Neural progenitor cell (in vitro differentiated cells): Measurements from ENCODE around the gene KRTAP10-5. TPM values are rescaled to one million over a fixed set of nuclear protein-coding genes. Genes with fewer than 3 reads are reported as not detected.

Experiments
- DNase-seq: peaks from one replicate; pipeline ENCODE4 v3.0.0-alpha.2; 2016; ENCODE audit warnings: low spot score
- H2AFZ ChIP-seq: fragments of 200-600 bp; sonication (generic); replicated peaks from 2 replicates; pipeline ENCODE4 v1.6.1; 2016; ENCODE audit warnings: antibody characterized with exemption
- H3F3A ChIP-seq: fragments of 200-600 bp; sonication (generic); 2 replicates; pipeline ENCODE4 v1.6.1; 2016; ENCODE audit warnings: antibody characterized with exemption, low read depth
- H3K27ac ChIP-seq: fragments of 200-600 bp; sonication (generic); 2 replicates; pipeline ENCODE4 v1.5.1; 2016; ENCODE audit warnings: mild to moderate bottlenecking
- H3K27me3 ChIP-seq: fragments of 200-600 bp; sonication (generic); 2 replicates; pipeline ENCODE4 v1.6.1; 2016; ENCODE audit warnings: mild to moderate bottlenecking, moderate library complexity
- H3K36me3 ChIP-seq: fragments of 200-600 bp; sonication (generic); 2 replicates; pipeline ENCODE4 v1.5.1; 2016
- H3K4me1 ChIP-seq: fragments of 200-600 bp; sonication (generic); 2 replicates; pipeline ENCODE4 v1.6.1; 2016; ENCODE audit warnings: mixed run types
- H3K4me2 ChIP-seq: fragments of 200-600 bp; sonication (generic); 2 replicates; pipeline ENCODE4 v1.6.1; 2016
- H3K4me3 ChIP-seq: fragments of 200-600 bp; sonication (generic); 2 replicates; pipeline ENCODE4 v1.5.1; 2016
- H3K79me2 ChIP-seq: fragments of 200-600 bp; sonication (generic); 2 replicates; pipeline ENCODE4 v1.6.1; 2016; ENCODE audit warnings: low read depth
- H3K9ac ChIP-seq: fragments of 200-600 bp; sonication (generic); 2 replicates; pipeline ENCODE4 v1.6.1; 2016
- H3K9me3 ChIP-seq: fragments of 200-600 bp; sonication (generic); 2 replicates; pipeline ENCODE4 v1.5.1; 2016; ENCODE audit warnings: low read depth
- H4K20me1 ChIP-seq: fragments of 200-600 bp; sonication (generic); 2 replicates; pipeline ENCODE4 v1.6.1; 2016; ENCODE audit warnings: low read depth
- H3K27ac Mint-ChIP-seq: 3 replicates; pipeline ENCODE4 v1.8.0; 2021; ENCODE audit warnings: mixed read lengths
- H3K27me3 Mint-ChIP-seq: 2 replicates; pipeline ENCODE4 v1.8.0; 2022; ENCODE audit warnings: low read depth, mild to moderate bottlenecking, inconsistent platforms, moderate library complexity, mixed read lengths; ENCODE audit not compliant: insufficient read depth
- H3K36me3 Mint-ChIP-seq: 3 replicates; pipeline ENCODE4 v1.8.0; 2021; ENCODE audit warnings: mixed read lengths
- H3K4me1 Mint-ChIP-seq: 3 replicates; pipeline ENCODE4 v1.8.0; 2021; ENCODE audit warnings: mixed read lengths
- H3K4me3 Mint-ChIP-seq: 3 replicates; pipeline ENCODE4 v1.8.0; 2021; ENCODE audit warnings: mild to moderate bottlenecking, moderate library complexity, mixed read lengths
- H3K9me3 Mint-ChIP-seq: 3 replicates; pipeline ENCODE4 v1.8.0; 2020; ENCODE audit warnings: mixed read lengths
- EZH2 ChIP-seq: fragments of 200-600 bp; sonication (generic); IDR thresholded peaks from 2 replicates; pipeline ENCODE4 v1.6.1; 2017; ENCODE audit warnings: antibody characterized with exemption, mild to moderate bottlenecking, moderate library complexity
- EZH2phosphoT487 ChIP-seq: fragments of 200-600 bp; sonication (generic); IDR thresholded peaks from 2 replicates; pipeline ENCODE4 v1.6.1; 2017; ENCODE audit warnings: antibody characterized with exemption
- total RNA-seq: library from RNA; depleted of rRNA; stranded (reverse); fragments of >200 nt; gene quantifications from 2 replicates; pipeline ENCODE4 v1.2.3, GENCODE V29; 2015; ENCODE audit warnings: low replicate concordance
- TF ChIP-seq, protein P1 (sequence below): fragments of 200-600 bp; sonication (generic); IDR thresholded peaks from 2 replicates; pipeline ENCODE4 v1.5.1; 2017; ENCODE audit warnings: antibody characterized with exemption, mild to moderate bottlenecking

Gene KRTAP10-5
- total RNA-seq, 1 donor from 2014 or later = not detected

DNA sequence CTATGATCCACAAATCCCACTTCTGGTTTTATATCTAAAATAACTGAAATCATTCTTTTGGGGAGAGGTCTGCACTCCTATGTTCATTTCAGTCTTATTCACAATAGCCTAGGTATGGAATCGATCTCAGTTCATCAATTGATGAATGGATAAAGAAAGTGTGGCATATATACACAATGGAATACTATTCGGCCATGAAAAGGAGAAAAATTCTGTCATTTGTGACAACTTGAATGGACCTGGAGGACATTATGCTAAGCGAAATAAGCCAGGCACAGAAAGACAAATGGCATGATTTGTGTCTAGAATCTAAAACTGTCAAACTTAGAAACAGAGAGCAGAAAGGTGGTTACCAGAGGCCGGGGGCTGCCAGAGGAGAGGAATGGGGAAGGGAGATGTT is 26.1 kb upstream of the KRTAP10-5 start:
- Histone ChIP-seq H3K4me2 (no peak overlapping the region), H3K79me2 (no peaks in the 10 kb centered on the region), H3K9ac (no peak overlapping the region), H3K9me3 (peaks cover 11% of the 10 kb centered on the region), H2AFZ (no peak overlapping the region), H4K20me1 (no peaks in the 10 kb centered on the region), H3K4me3 (no peak overlapping the region), H3K27ac (no peak overlapping the region), H3K36me3 (no peaks in the 10 kb centered on the region), H3K4me1 (no peaks in the 10 kb centered on the region), H3K27me3 (no peaks in the 10 kb centered on the region), H3F3A (no peaks in the 10 kb centered on the region)
- peaks cover 26% of the 10 kb centered on the region for H3K9me3 Mint-ChIP-seq
- no peak overlapping the region for H3K4me3 Mint-ChIP-seq
- TF ChIP-seq EZH2 = no peak
- no peak for TF ChIP-seq EZH2phosphoT487
- TF ChIP-seq, protein P1, sequence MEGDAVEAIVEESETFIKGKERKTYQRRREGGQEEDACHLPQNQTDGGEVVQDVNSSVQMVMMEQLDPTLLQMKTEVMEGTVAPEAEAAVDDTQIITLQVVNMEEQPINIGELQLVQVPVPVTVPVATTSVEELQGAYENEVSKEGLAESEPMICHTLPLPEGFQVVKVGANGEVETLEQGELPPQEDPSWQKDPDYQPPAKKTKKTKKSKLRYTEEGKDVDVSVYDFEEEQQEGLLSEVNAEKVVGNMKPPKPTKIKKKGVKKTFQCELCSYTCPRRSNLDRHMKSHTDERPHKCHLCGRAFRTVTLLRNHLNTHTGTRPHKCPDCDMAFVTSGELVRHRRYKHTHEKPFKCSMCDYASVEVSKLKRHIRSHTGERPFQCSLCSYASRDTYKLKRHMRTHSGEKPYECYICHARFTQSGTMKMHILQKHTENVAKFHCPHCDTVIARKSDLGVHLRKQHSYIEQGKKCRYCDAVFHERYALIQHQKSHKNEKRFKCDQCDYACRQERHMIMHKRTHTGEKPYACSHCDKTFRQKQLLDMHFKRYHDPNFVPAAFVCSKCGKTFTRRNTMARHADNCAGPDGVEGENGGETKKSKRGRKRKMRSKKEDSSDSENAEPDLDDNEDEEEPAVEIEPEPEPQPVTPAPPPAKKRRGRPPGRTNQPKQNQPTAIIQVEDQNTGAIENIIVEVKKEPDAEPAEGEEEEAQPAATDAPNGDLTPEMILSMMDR = no peak
- no peak for DNase-seq
- peaks cover 6% of the 10 kb centered on the region for H3K27me3 Mint-ChIP-seq
- peaks cover 2% of the 10 kb centered on the region for H3K4me1 Mint-ChIP-seq
- H3K36me3 Mint-ChIP-seq = no peaks in the 10 kb centered on the region
- H3K27ac Mint-ChIP-seq = no peak overlapping the region

DNA sequence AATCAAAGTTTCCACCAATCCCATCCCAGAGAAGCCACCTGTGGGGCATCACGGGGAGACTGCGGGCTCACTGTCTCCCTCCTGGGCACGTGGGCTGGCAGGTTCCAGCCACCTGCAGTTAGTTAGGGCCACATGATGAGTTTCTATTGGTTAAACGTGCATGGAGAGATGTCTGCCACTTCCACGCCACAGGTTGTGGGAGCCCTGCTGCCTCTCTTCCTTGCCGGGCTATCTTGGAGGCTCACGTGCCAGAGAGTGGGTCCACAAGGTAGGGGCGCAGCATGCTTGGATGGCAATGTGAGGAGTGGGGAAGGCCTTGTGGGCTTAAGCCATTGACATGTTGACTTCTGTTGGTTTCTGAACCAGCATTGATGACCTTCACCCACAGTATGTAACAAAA is 23.5 kb upstream of the KRTAP10-5 start:
- H3K27me3 Mint-ChIP-seq = peaks cover 7% of the 10 kb centered on the region
- Histone ChIP-seq H3K36me3 (no peaks in the 10 kb centered on the region), H3F3A (peaks cover 6% of the 10 kb centered on the region), H3K4me3 (no peak overlapping the region), H3K27me3 (no peaks in the 10 kb centered on the region), H3K4me1 (peaks cover 10% of the 10 kb centered on the region), H2AFZ (no peak overlapping the region), H3K4me2 (no peak overlapping the region), H4K20me1 (no peaks in the 10 kb centered on the region), H3K79me2 (no peaks in the 10 kb centered on the region), H3K9ac (no peak overlapping the region), H3K27ac (no peak overlapping the region), H3K9me3 (no peaks in the 10 kb centered on the region)
- no peak for TF ChIP-seq EZH2
- no peaks in the 10 kb centered on the region for H3K36me3 Mint-ChIP-seq
- H3K9me3 Mint-ChIP-seq = peaks cover 5% of the 10 kb centered on the region
- no peak overlapping the region for H3K4me3 Mint-ChIP-seq
- no peak for DNase-seq
- no peak overlapping the region for H3K27ac Mint-ChIP-seq
- H3K4me1 Mint-ChIP-seq = peaks cover 6% of the 10 kb centered on the region

DNA sequence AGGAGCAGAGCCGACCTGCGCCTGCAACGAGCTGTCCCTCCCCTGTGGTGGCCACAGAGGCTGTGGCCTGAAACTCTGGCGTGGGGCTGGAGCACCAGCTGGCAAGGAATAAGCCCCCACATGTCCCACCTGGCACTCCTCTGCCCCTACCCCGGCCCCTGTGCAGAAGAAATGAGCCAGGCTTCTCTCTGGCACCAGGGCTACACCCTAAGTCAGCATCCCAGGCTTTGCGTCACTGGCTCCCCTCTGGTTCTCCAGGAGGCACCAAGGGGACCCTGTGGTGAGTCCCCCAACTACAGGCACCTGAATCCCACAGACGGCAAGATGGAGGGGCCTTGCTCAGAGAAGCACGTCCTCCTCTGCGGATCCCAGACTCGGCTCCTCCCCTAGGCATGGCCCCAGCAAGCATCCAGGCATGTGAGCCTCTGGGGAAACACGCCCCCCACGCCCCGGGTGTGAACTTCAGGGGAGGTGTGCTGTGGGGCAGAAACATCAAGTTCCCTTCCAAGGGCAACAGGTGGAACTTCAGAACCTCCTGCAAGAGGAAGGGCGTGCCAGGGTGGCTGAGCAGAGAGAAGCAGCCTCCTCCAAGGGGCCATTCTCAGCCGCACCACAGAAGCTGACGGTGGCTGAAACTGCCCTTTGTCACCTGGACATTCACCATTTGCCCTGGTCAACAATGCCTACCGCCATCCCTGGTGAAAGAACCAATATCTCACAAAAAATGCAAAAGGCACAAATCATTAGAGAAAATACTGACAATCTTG is 22.9 kb upstream of the KRTAP10-5 start:
- Histone ChIP-seq H3K79me2 (no peaks in the 10 kb centered on the region), H3F3A (peaks cover 12% of the 10 kb centered on the region), H3K36me3 (no peaks in the 10 kb centered on the region), H3K9me3 (peaks cover 3% of the 10 kb centered on the region), H3K27ac (no peak overlapping the region), H2AFZ (no peak overlapping the region), H3K4me3 (no peak overlapping the region), H4K20me1 (no peaks in the 10 kb centered on the region), H3K27me3 (no peaks in the 10 kb centered on the region), H3K4me2 (no peak overlapping the region), H3K4me1 (peaks cover 15% of the 10 kb centered on the region), H3K9ac (no peak overlapping the region)
- TF ChIP-seq EZH2 (no peak), EZH2phosphoT487 (no peak)
- TF ChIP-seq, protein P1 = no peak
- Mint-ChIP-seq H3K27me3 (peaks cover 7% of the 10 kb centered on the region), H3K9me3 (peaks cover 5% of the 10 kb centered on the region), H3K4me1 (peaks cover 6% of the 10 kb centered on the region), H3K4me3 (no peak overlapping the region), H3K27ac (no peak overlapping the region), H3K36me3 (no peaks in the 10 kb centered on the region)
- DNase-seq = no peak

DNA sequence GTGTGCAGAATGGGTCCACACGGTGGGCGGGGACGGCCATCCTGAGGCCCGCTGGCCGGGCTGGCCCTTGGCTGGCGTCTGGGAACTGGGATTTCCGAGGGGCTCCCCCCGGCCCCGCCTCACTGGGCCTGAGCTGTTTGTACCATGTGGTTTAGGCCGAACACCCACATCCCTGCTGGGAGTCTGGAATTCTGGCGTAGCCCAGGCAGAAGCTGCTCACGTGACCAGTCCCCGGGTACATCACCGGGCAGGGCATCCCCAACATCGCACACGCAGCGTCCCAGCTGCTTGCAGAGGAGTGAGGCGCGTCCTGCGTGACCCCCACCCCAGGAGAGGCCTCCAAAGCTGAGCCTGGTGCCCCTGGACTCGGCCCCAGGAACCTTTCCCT is 22.1 kb upstream of the KRTAP10-5 start:
- H3K36me3 ChIP-seq = no peaks in the 10 kb centered on the region
- Mint-ChIP-seq H3K4me3 (no peak overlapping the region), H3K27ac (no peak overlapping the region), H3K9me3 (peaks cover 5% of the 10 kb centered on the region), H3K27me3 (peaks cover 7% of the 10 kb centered on the region), H3K36me3 (no peaks in the 10 kb centered on the region), H3K4me1 (peaks cover 9% of the 10 kb centered on the region)
- no peak overlapping the region for H3K4me2 ChIP-seq
- peaks cover 22% of the 10 kb centered on the region for H3K4me1 ChIP-seq
- peaks cover 20% of the 10 kb centered on the region for H3F3A ChIP-seq
- H4K20me1 ChIP-seq = no peaks in the 10 kb centered on the region
- no peaks in the 10 kb centered on the region for H3K79me2 ChIP-seq
- no peak overlapping the region for H2AFZ ChIP-seq
- H3K9ac ChIP-seq = no peak overlapping the region
- H3K27me3 ChIP-seq = no peaks in the 10 kb centered on the region
- no peak overlapping the region for H3K27ac ChIP-seq
- H3K9me3 ChIP-seq = peaks cover 3% of the 10 kb centered on the region
- H3K4me3 ChIP-seq = no peak overlapping the region
- TF ChIP-seq EZH2phosphoT487 = no peak
- TF ChIP-seq EZH2 = no peak
- TF ChIP-seq, protein P1 = no peak
- DNase-seq = no peak
